GM21526 (cell line): ENCODE measurements around the gene SULT1B1.

Experiments
- ATAC-seq: cut with Tn5 transposase; IDR thresholded peaks from one replicate; pipeline ENCODE4 v1.9.1; 2021; ENCODE audit warnings: moderate library complexity; ENCODE audit not compliant: unreplicated experiment, low FRiP score

Gene SULT1B1

GRCh38 chr4:69750346-69750745, 10.1 kb downstream of the SULT1B1 start:
- no peak for ATAC-seq

DNA sequence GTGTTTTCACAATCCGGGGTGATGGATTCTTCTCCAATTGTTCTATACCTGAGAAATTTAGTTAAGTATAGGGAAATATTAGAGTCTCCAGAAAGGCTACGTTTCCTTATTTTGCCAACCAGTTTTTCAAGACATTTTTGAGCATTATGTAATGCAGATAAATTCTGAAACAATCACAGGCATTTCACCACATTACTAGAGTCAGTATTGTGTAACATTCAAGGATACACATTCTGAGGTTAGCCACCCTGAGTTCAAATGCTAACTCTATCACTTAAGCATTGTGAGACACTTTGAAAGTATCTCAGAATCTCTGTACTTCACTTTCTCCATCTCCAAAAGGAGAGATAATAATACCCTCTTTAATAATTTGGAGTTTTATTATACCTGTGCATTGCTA, 10.6 kb downstream of the SULT1B1 start:
- ATAC-seq: no peak

DNA sequence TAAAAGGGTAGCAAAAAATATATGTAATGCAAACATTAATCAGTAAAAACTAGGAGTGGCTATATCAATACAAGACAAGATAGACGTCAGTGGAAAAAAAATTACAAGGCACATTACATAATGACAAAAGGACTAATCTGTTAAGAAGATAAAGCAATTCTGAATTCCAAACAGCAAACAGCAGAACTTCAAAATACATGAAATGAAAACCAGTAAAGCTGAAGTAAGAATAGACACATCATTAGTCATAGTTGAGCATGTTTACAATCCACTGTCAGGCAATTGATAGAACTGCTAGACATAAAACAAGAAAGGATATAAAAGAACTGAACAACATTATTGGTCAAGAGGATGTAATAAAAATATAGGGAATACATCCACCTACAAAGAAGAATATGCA, 12.2 kb downstream of the SULT1B1 start:
- ATAC-seq: no peak

- ATAC-seq: no peak
Measured at GRCh38 chr4:69744157-69744478, 16.3 kb downstream of the SULT1B1 start.

DNA sequence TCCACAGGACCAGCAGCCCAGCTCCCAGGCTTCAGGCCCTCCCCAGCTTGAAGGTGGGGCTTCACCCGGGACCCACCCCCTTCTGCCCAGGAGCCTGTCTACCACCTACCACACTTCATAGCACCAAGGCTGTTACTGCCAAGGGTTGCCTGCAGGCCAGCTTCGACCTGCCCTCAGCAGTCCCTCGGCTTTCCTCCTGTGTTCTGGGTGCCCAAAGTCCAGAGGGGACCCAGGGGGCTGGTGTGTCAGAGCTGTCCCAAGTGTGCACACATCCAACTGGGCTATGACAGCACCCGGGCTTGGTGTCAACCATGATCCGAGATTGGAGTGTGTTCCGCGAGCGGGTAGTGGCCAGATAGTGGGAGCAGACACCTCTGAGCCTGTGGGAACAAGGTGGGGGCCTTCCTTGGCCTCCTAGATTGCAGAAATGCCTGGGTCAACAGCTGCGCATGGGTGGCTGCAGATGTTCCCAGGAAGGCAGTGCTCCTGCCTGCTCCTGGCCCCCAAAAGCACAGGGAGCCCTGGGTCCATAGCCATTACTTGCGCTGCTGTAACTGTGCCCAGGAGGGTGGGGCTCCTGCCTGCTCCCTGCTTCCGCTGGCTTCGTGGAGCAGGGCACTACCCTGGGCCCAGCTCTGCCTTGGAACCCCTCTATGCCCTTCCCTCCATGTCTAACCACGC, 16.8 kb downstream of the SULT1B1 start:
- no peak for ATAC-seq

DNA sequence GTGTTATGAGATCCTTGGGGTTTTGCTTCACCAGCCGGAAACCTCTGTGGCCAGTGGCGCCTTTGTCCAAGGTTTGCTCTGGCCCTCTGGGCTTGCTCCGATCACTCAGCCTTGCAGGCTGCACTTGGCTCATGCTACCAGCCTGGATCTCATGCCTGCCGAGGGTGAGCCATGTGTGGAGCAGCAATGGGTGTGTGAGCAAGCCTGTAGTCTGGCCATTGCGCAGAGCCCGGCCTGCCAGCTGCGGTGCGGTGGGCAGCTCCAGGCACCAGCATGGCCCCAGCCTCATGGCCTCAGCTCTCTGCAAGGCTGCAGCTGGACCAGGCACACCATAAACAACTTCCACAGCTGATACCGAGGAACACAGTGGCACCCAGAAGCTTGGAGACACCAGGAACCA, 17.8 kb downstream of the SULT1B1 start:
- ATAC-seq: no peak

DNA sequence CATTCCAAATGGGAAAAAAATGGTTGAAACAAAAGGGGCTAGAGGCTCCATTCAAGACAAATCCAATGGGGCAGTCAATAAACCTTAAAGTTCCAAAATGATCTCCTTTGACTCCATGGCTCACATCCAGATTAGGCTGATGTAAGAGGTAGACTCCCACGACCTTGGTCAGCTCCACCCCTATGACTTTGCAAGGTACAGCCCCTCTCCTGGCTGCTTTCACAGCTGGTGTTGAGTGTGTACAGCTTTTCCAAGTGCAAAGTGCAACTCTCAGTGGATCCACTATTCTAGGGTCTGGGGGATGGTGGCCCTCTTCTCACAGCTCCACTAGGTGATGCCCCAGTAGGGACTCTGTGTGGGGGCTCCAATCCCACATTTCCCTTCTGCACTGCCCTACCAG, 21.5 kb downstream of the SULT1B1 start:
- no peak for ATAC-seq

DNA sequence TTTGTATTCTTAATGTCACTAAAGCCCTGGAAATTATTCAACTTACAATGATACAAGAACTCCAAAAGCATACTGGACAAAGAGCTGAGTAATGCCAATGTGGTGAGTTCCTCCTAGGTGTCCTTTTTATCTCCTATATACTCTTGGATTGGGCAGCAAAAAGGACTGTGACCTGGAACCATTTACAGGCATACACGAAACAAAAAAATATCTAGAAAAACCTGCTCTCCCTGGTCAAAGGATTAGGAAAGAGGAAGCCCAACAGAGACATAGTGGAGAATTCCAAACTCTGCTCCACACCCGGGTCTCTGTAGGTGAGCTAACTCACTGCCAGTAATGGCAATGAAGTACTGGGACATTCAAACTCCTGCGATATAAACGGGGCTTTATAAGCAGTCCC, 25.3 kb downstream of the SULT1B1 start:
- no peak for ATAC-seq

GRCh38 chr4:69731847-69732246, 28.6 kb downstream of the SULT1B1 start:
- no peak for ATAC-seq

DNA sequence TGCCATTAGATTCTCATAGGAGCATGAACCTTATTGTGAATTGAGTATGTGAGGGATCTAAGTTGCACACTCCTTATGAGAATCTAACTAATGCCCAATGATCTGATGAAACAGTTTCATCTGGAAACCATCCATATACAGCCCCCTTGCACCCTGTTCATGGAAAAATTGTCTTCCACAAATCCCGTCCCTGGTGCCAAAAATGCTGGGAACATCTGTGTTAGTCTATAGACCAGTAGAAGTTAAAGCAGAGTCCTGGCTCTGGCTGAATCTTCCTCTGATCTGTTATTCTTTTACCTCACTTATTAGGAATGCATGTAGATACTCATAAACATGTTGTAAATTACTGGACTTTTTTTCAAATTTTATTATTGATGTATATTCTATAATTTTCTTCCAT, 29.2 kb downstream of the SULT1B1 start:
- ATAC-seq: no peak

- ATAC-seq: no peak
Measured at GRCh38 chr4:69730002-69730401, 30.4 kb downstream of the SULT1B1 start.

DNA sequence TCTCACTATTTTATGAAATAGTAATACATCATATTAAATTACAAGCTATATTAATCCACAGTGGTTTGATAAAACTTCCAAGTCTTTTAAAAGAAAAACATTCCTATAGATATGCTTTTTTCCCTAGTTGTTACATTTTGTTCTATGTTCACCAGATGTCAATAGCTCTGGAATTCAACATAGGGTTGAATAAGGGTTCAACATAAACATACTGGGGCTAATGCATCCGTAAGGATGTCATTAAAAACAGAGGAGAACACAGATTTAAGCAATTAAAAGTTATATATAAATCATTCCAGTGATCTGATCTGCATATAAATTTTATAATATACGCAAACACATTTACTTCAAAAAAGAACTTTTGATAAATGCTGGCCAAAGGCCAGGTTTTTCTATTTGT, 32.5 kb downstream of the SULT1B1 start:
- ATAC-seq: no peak

DNA sequence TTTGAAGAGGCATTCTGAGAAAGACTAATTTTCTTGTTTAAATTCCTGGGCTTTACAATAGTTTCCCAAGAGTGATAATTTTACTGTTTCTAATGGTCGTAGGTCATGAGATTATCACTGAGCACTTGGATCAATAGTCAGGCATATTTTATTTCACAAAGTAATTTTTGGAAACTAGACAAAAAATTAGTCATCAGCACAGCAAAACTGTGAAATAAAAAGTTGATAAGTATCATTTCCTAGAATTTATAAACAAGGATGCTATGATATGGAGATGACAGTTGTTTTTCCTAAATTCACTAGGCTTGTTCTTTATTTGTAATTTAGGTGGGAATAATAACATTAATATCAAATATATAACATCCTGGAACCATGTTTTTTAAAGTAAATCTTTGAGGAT, 33.0 kb downstream of the SULT1B1 start:
- no peak for ATAC-seq

DNA sequence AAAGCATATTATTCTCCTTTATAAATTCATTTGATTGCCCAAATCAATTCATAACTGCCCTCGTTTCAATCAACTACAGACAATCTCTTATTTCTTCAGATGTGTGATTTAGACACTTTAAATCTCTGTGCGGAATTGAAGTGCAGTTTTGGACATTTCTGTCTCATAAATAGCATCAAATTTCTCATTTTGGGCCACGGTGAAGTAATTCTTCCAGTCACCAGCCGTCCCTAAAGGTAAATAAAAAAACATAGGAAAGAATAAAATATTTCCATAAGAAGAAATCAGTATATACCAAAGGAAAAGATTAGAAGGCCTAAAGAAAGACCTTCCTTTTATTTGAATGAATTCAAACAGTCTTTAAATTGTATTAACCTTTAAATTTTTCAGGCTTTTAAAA, 33.4 kb downstream of the SULT1B1 start:
- no peak for ATAC-seq

DNA sequence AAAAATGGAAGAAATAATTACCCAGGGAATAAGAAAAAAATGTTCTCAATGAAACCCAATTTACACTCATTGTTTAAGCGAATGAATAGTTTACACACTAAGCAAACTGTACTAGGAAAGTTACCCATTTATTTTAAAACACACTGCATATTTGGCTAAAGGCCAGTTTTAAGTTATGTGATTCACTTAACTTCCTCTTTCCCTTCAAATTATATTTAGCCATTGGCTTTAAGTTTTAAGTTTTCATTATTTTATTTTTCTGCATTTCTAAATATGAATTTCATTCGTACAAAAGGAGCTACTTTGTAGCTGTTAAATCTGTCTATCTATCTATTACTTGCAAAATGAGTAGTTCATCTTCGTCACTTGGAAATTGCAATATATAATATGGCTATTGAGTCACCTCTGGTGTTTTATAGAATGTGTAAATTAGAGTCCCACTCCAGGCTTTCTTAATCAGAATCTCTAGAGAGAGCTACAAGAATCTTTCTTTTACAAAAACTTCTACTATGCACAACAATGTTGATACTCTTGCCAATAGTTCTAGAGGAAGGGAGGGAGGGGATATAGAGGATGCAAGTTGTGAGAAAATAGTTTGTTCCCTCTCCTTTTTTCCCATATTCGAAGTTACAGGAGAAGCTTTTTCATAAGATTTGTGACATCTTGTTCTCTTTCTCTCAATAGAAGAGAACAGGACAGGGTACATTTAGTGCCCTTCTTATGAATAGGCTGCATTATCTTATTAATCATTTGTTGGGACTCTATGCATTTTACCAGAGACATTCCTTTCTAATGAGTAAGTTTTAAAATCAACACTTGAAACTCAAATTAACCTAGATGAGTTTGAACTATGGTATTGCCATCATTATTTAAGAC, 41.8 kb downstream of the SULT1B1 start:
- no peak for ATAC-seq

DNA sequence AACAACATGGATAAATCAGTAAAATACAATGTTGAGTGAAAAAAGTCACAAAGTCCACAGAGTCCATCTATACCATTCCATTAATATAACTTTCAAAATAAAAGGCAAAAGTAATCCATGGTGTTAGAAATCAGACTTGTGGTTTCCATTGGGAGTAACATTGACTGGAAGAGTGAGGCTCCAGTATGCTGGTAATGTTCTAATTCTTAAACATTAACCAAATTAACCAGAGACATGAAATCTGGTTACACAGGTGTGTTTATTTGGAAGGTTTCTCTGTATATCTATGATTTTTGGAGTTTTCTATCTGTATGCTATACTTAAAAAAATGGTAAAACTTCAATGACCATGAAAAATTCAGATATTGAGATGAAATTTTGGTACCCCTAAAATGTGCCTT, 42.6 kb downstream of the SULT1B1 start:
- no peak for ATAC-seq

- no peak for ATAC-seq
Measured at GRCh38 chr4:69716654-69717053, 43.8 kb downstream of the SULT1B1 start.

DNA sequence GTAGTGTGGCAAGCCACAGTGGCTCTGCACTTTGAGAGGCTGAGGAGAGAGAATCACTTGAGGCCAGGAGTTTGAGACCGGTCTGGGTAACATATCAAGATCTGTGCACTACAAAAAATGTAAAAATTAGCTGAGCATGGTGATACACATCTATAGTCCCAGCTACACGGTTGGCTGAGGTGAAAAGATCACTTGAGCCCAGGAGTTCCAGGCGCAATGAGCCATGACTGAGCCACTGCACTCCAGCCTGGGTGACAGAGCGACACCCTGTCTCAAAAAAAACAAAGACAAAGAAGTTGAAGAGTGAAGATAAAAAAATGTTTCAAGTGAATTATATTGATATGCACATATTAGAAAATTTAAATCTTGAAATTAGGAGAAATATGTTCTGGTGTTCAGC, 46.3 kb downstream of the SULT1B1 start:
- no peak for ATAC-seq

- no peak for ATAC-seq
Measured at GRCh38 chr4:69713593-69713992, 46.8 kb downstream of the SULT1B1 start.

GRCh38 chr4:69710580-69710979, 49.8 kb downstream of the SULT1B1 start:
- no peak for ATAC-seq

- no peak for ATAC-seq
Measured at GRCh38 chr4:69708211-69708610, 52.2 kb downstream of the SULT1B1 start.

GRCh38 chr4:69707807-69708206, 52.6 kb downstream of the SULT1B1 start:
- no peak for ATAC-seq
